HL-60 (cell line): ENCODE results near the gene RIMS3.

Experiments used
- GABPA ChIP-seq: IDR thresholded peaks from 2 replicates; pipeline ENCODE4 v1.6.1; 2012; ENCODE audit warnings: low read depth
- POLR2AphosphoS5 ChIP-seq: IDR thresholded peaks from 2 replicates; pipeline ENCODE4 v1.6.1; 2012; ENCODE audit warnings: low read depth
- SPI1 ChIP-seq: IDR thresholded peaks from 2 replicates; pipeline ENCODE4 v1.6.1; 2012; ENCODE audit warnings: low read depth, mild to moderate bottlenecking, borderline replicate concordance
- TF ChIP-seq, protein P1 (sequence below): IDR thresholded peaks from 2 replicates; pipeline ENCODE4 v1.6.1; 2012; ENCODE audit warnings: low read depth; ENCODE audit not compliant: insufficient replicate concordance
- TF ChIP-seq, protein P2 (sequence below): IDR thresholded peaks from one replicate; pipeline ENCODE4 v1.5.1; 2011; ENCODE audit warnings: low read length, control low read depth, inconsistent platforms; ENCODE audit not compliant: insufficient read depth

DNA sequence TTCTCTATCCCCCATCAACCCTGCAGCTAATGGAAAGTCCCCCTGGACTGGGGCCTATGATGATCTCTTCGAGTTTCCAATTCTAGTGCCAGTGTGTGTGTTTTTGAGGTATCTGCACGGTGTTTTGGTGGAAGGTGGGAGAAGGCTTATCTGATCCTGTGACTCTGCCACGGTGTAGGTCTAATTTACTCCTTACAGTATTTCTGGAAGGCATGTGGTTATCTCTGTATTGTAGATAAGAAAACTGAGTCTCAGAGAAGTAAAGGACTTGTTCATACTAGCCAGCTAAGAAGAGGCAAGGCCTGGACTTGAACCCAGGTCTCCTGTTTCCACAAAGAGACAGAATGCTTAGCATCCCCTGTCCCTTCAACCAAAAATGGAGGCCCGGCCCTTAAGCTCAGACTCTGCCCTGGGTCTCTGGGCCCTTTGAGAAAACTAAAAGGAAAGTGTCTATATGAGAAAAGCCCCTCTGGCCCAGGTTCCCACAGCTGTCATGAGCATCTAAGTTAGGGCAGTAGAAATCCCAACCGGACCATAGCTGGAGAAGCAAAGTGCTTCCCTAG is 20.3 kb downstream of the RIMS3 start:
- TF ChIP-seq, protein P1, sequence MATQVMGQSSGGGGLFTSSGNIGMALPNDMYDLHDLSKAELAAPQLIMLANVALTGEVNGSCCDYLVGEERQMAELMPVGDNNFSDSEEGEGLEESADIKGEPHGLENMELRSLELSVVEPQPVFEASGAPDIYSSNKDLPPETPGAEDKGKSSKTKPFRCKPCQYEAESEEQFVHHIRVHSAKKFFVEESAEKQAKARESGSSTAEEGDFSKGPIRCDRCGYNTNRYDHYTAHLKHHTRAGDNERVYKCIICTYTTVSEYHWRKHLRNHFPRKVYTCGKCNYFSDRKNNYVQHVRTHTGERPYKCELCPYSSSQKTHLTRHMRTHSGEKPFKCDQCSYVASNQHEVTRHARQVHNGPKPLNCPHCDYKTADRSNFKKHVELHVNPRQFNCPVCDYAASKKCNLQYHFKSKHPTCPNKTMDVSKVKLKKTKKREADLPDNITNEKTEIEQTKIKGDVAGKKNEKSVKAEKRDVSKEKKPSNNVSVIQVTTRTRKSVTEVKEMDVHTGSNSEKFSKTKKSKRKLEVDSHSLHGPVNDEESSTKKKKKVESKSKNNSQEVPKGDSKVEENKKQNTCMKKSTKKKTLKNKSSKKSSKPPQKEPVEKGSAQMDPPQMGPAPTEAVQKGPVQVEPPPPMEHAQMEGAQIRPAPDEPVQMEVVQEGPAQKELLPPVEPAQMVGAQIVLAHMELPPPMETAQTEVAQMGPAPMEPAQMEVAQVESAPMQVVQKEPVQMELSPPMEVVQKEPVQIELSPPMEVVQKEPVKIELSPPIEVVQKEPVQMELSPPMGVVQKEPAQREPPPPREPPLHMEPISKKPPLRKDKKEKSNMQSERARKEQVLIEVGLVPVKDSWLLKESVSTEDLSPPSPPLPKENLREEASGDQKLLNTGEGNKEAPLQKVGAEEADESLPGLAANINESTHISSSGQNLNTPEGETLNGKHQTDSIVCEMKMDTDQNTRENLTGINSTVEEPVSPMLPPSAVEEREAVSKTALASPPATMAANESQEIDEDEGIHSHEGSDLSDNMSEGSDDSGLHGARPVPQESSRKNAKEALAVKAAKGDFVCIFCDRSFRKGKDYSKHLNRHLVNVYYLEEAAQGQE: no peak
- TF ChIP-seq, protein P2, sequence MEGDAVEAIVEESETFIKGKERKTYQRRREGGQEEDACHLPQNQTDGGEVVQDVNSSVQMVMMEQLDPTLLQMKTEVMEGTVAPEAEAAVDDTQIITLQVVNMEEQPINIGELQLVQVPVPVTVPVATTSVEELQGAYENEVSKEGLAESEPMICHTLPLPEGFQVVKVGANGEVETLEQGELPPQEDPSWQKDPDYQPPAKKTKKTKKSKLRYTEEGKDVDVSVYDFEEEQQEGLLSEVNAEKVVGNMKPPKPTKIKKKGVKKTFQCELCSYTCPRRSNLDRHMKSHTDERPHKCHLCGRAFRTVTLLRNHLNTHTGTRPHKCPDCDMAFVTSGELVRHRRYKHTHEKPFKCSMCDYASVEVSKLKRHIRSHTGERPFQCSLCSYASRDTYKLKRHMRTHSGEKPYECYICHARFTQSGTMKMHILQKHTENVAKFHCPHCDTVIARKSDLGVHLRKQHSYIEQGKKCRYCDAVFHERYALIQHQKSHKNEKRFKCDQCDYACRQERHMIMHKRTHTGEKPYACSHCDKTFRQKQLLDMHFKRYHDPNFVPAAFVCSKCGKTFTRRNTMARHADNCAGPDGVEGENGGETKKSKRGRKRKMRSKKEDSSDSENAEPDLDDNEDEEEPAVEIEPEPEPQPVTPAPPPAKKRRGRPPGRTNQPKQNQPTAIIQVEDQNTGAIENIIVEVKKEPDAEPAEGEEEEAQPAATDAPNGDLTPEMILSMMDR: no peak
- TF ChIP-seq POLR2AphosphoS5 (no peak), GABPA (no peak), SPI1 (no peak)
